ENCODE measurements around the gene PIGW.

Gene PIGW

GRCh38 chr17:36524428-36524876, 10.3 kb upstream of the PIGW start:
- no peak overlapping the region for H3K27ac ChIP-seq
- TF ChIP-seq ZFX (IDR thresholded peaks at IDR 0.05; ENCODE audit: borderline replicate concordance), result no peak
- no peak for TF ChIP-seq CTCF (IDR thresholded peaks at IDR 0.05)

GRCh38 chr17:36525113-36525512, 9.7 kb upstream of the PIGW start:
- TF ChIP-seq CTCF (IDR thresholded peaks at IDR 0.05), result no peak
- no peak for TF ChIP-seq ZFX (IDR thresholded peaks at IDR 0.05; ENCODE audit: borderline replicate concordance)

GRCh38 chr17:36525888-36526287, 8.9 kb upstream of the PIGW start:
- TF ChIP-seq CTCF (IDR thresholded peaks at IDR 0.05), result no peak
- TF ChIP-seq ZFX (IDR thresholded peaks at IDR 0.05; ENCODE audit: borderline replicate concordance), result no peak
- no peak overlapping the region for H3K27ac ChIP-seq

More at GRCh38 chr17:36525113-36525512, 9.7 kb upstream of the PIGW start:
- H3K27ac ChIP-seq, result no peak overlapping the region

GRCh38 chr17:36527621-36528250, 7.1 kb upstream of the PIGW start:
- no peak overlapping the region for H3K27ac ChIP-seq
- TF ChIP-seq CTCF (IDR thresholded peaks at IDR 0.05), result no peak
- no peak for TF ChIP-seq ZFX (IDR thresholded peaks at IDR 0.05; ENCODE audit: borderline replicate concordance)

GRCh38 chr17:36529121-36529520, 5.7 kb upstream of the PIGW start:
- no peak overlapping the region for H3K27ac ChIP-seq
- TF ChIP-seq CTCF (IDR thresholded peaks at IDR 0.05) (no peak), ZFX (IDR thresholded peaks at IDR 0.05; ENCODE audit: borderline replicate concordance) (no peak)

GRCh38 chr17:36532435-36532975, 2.3 kb upstream of the PIGW start:
- H3K27ac ChIP-seq, result no peak overlapping the region

GRCh38 chr17:36533935-36534839, 600 bp upstream of the PIGW start:
- peak overlapping the region; percentile 98 for H3K27ac ChIP-seq
- TF ChIP-seq CTCF (IDR thresholded peaks at IDR 0.05), result peak; percentile 81
- no peak for TF ChIP-seq ZFX (IDR thresholded peaks at IDR 0.05; ENCODE audit: borderline replicate concordance)

More at GRCh38 chr17:36532435-36532975, 2.3 kb upstream of the PIGW start:
- no peak for TF ChIP-seq ZFX (IDR thresholded peaks at IDR 0.05; ENCODE audit: borderline replicate concordance)

Data from 22Rv1 (cell line).